ENCODE results near the gene DYRK4.

The DYRK4 gene

GRCh38 chr12:4564818-4565217, 2.8 kb downstream of the DYRK4 start:
- no peak for DNase-seq

GRCh38 chr12:4566474-4566873, 4.5 kb downstream of the DYRK4 start:
- DNase-seq, result no peak

DNA sequence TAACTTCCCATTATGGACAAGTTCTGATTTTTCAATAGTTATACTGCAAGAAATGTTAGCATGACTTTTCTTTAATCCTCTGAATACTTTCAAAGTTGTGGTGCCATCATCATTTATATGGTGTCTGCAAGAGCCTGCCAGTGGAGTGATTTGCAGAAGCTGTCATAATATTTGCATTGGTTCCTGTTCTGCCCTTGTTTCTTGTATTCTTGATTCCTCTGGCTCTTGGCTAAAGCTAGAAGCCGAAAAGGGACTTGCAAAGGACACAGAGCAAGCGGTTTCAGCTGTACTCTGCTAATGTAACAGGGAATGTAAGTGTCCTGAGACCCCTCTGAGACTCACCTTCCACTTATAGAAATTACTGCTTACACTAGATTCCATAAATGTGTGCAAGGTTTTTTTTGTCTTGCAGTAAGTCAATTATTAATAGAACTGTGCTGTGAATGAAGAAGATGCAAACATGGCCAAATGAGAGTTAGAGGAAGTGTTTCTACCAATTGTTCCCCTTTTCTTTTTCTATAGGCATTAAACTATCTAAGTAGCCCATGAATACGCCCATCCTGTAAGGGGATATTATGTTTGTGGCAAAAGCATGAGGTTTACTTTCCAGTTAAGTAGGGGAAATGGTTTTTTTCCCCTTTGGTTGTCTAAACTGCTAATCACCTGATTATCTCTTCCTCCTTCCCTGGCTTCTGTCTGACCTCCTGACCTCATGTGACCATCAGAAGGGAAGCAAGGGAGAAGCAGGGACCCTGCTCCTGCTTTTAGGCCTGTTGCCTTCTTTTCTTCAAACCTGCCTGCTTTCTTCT, 5.3 kb downstream of the DYRK4 start:
- DNase-seq, result no peak

GRCh38 chr12:4569261-4569660, 7.3 kb downstream of the DYRK4 start:
- DNase-seq, result no peak

- DNase-seq, result no peak
Measured at GRCh38 chr12:4572680-4573079, 10.7 kb downstream of the DYRK4 start.

DNA sequence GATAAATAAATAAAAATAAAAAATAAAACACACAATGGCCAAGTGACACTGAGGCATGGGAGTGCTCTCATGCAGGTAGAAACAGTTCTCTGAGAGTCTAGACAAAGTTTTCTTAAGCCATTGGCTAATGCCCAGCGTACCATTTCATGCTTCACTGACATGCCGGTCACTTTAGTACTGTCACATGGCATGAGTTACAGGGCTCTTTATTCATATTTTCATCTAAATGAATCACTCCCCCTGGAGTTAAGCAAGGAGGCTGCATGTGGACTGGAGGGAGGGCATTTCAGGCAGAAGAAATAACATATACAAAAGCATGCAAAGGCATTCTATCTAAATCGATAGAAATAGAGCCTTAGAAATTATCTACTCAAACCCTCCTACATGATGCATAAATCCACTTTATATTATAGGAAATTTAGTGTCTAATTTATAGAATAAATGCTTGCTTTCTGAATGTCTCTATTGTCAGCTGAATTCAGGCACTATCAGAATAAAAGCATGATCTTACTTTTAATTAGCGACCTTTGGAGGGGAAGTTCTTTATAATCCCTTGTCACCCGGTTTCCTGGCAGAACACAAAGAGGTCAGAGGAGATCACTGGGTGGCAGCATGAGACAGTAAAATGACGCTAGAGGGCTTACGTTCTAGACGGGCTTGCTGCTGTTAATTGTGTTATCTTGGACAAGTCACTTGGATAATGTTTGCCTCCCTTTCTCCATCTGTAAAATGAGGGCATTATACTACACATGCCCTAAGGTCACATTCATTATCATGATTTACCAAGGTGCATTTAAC, 17.5 kb downstream of the DYRK4 start:
- no peak for DNase-seq

DNA sequence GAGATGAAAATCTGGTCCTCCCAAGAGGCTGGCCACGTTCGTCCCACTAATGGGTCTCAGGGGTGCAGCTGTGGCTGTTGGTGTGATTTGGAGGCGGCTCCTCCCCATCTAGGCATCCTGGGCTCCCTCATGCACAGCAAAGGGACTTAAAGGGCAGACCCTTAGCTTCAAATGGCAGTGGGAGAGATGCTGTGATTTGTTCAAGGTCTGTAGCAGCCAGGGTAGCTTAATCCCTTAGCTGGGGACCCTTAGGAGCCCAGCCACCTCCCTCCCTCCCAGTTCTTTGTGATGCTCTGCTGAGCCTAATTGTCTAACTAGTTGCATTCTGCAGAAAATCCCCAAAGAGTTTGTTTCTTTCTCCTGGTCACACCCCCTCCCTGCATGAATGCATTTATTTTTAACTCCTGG, 18.3 kb downstream of the DYRK4 start:
- DNase-seq, result no peak

- DNase-seq, result no peak
Measured at GRCh38 chr12:4584281-4584680, 22.3 kb downstream of the DYRK4 start.

DNA sequence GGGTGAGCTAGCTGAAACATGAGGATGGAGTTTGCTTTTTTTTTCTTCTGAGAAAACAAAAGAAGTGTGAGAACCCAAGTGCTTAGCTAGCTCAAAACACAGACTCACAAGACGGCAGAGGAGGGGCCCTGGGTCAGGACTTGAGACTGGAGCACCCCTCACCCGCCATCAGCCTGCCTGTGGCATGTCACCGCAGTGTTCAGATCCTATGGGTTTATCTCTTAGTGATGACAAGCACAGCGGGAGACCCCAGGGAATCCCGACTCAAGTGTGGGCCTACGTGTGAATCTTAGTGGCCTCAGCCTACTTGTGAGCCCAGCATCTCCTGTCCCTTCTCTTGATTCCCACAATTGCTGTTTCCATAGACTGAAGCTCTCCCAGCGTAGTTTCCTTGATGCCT, 22.9 kb downstream of the DYRK4 start:
- DNase-seq, result no peak

- DNase-seq, result no peak
Measured at GRCh38 chr12:4586500-4586899, 24.5 kb downstream of the DYRK4 start.

GRCh38 chr12:4587108-4587507, 25.1 kb downstream of the DYRK4 start:
- no peak for DNase-seq

DNA sequence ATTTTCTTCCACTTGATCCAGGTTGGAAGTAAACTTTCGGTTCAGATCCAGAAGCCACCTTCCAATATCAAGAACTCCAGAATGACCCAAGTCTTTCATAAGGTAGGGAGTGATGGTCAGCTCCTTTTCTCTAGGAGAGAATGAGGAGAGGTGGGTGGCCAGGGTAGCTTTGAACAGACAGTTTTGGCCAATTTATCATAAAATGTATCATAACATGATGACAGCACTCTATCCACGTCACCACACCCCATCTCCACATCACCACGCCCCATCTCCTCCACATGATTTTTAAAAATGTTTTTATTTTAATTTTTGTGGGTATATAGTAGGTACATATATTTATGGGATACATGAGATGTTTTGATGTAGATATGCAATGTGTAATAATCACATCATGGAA, 26.9 kb downstream of the DYRK4 start:
- no peak for DNase-seq

DNA sequence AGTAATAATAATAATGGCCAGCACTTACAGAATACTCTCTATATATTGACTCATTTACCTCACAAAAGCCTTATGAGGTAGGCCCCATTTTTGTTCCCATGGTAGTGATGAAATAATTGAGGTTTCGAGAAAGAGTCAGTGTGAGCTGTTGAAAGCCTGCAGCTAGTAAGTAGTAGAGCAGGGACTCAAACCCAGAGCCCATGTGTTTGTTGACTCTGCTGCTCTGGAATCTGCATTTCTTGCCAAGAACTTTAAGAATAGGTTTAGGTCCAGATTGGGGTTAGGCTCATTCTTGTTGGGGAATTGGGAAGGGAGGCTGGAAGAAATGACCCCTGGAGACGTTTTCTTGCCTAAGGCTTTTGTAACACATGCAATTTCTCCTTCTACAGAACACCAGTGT, 27.9 kb downstream of the DYRK4 start:
- no peak for DNase-seq

- DNase-seq, result no peak
Measured at GRCh38 chr12:4591180-4591687, 29.2 kb downstream of the DYRK4 start.

DNA sequence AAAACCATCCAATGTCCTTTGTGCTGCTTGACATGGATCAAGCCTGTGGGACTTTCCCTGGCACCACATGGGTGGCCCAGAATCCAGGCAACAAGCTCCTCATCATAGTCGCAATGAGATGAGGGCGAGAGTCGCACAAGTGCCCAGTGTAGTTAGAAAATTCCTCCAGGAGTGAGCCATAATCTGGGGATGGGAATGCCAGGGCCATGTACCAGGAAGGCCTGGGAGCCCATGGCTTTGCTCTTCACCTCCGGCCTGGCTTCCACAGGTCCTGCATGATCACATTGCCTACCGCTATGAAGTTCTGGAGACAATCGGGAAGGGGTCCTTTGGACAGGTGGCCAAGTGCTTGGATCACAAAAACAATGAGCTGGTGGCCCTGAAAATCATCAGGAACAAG, 33.9 kb downstream of the DYRK4 start:
- no peak for DNase-seq

DNA sequence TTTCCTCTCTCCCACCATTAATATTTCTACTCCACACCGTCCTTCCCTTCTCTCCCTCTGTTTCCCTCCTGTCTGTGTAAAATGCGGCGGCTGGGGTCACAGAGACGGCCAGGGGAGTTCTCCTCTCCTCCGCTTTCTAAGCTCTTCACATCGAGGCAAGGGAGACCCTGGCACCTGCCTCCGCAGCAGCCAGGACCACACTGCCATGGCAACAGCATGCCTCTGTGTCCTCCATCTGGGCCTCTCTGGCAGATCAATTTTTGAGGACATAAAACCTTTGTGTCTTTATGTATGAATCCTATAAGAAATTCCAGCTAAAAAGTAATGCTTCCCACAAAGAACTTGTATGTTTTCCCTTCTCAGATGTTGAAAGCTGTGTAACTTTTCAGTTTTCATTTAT, 41.4 kb downstream of the DYRK4 start:
- DNase-seq, result no peak

DNA sequence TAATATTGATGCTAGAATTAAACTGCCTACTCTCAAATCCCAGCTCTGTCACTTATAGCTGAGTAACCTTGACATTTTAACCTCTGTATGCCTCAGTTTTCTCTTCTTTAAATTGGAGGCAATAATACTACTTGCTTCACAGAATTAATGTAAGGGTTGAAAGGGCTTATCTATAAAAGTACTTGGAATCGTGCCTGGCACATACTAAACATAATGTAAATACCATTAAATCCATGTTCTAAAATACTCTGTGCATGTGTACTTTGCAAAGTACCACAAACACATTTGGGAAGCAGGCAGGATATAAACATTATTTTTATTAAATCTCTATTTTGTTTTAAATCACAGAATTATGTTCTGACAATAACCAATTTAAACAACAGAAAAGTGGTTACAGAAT, 41.9 kb downstream of the DYRK4 start:
- no peak for DNase-seq

- peak; percentile 77 for DNase-seq
Measured at GRCh38 chr12:4604684-4605193, 42.7 kb downstream of the DYRK4 start.

GRCh38 chr12:4607056-4607455, 45.0 kb downstream of the DYRK4 start:
- DNase-seq, result no peak

- DNase-seq, result no peak
Measured at GRCh38 chr12:4609071-4609470, 47.1 kb downstream of the DYRK4 start.

DNA sequence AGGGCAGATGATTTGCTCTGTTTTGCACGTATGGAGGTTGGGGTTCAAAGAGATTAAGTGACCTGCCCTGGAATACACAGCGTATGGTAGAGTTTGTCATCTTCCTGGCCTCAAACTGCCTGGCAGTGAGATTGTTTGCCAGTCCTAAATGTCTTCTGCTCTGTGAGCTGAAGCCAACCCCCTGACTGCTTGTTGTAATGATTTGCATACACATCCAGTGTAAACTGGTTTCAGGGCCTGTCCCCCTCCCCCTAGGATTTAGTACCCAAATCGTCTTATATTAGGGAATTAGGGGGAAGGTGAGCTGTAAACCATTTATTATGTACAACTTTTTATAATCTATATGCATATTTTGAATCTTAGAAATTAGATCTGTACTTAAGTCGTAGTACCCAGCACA, 48.5 kb downstream of the DYRK4 start:
- DNase-seq, result no peak

DNA sequence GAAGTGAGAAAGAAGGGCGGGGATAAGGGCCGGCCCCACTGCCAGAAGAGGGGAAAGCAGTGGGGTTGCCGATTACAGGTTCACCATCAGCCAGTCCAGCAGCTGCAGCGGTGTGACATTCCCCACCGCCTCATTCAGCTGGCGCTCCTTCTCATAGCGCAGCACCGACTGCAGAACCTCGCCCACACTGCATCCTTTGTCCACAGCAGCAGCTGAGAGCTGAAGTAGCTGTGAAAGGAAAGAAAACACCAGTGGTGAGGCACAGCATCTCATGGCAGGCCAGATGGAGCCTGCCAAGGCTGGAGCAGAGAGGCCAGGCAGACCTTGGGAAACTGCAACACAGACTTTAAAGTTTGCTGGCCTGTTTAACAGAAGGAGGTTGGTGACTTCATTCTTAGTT, 53.7 kb downstream of the DYRK4 start:
- no peak for DNase-seq

DNA sequence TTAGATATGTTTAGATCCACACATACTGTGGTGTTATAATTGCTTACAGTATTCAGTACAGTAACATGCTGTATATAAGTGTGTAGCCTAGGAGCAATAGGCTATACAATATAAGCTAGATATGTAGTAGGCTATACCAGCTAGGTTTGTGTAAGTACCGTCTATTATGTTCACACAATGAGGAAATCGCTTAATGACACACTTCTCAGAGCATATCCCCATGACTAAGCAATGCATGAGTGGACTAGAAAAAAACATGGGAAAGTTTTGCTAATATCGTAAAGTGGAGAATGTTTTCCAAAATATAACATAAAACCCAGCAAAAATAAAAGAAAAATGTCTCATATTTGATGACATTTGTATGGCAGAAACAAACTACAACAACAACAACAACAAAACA, 59.5 kb downstream of the DYRK4 start:
- DNase-seq, result no peak

GRCh38 chr12:4626543-4626942, 64.5 kb downstream of the DYRK4 start:
- DNase-seq, result no peak

Measured in stimulated activated CD4-positive, alpha-beta T cell treated with anti-CD3 and anti-CD28 coated beads, Interleukin-4, amount 100 ng/mL, for 1 hour (primary cell).